ENCODE data around the gene THYN1. TPM values are rescaled to one million over a fixed set of nuclear protein-coding genes. Genes with fewer than 3 reads are reported as not detected.

THYN1 gene
- 51.3 and 64.5 TPM in 2 replicates for total RNA-seq

GRCh38 chr11:134253188-134253993 is at the start of gene THYN1, which contains the start of gene ACAD8:
Gene THYN1 (minus strand): TSS chr11:134253352. CDS start chr11:134252882, 470 bp downstream.
Gene ACAD8 (plus strand): TSS chr11:134253568. CDS start chr11:134253601, 33 bp downstream.

DNA sequence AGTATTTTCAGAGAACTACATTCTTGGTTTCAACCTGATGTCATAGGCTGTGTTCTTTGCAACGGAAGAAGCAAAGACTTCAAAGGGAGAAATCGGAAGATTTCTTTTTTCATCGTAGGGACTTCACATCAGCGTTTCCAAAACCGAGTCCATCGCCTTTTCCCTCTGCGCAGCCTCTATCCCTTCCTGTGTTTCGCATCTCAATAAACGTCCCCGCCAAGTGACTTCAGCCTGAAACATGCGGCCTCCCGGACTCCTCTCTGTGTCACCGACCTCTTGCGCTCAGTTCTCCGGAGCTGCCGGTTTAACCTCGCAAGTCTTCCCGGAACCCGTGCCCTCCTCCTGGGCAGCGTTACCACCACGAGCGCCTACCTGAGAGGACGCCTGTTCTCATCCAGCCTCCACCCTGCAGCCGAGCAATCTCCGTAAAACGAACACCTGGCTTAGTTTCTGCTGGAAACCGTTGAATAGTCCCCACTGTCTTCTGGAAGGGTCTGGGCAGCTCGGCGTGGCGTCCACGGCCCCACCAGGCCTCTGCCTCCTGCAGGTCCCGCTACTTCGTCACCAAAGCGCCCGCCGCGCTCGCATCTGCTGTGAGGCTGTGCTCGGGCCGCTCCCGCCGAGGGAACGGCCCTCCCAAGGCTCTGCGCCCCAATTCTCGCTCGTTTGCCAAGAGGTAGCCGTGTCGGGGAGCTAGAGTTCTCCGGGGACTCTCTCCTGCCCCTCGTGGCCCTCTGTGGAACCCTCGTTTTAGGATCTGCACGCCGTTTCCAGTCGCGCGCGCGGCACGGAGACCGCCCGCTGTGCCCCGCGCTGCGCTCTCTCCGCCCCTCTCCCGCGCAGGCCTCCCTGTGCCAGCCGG is 22.6 kb upstream of the THYN1 start, which contains the start of gene GLB1L3:
Gene GLB1L3 (plus strand): TSS at position 846 of the 862 bp plus-strand sequence. CDS start 362 bp downstream, outside the sequence.

DNA sequence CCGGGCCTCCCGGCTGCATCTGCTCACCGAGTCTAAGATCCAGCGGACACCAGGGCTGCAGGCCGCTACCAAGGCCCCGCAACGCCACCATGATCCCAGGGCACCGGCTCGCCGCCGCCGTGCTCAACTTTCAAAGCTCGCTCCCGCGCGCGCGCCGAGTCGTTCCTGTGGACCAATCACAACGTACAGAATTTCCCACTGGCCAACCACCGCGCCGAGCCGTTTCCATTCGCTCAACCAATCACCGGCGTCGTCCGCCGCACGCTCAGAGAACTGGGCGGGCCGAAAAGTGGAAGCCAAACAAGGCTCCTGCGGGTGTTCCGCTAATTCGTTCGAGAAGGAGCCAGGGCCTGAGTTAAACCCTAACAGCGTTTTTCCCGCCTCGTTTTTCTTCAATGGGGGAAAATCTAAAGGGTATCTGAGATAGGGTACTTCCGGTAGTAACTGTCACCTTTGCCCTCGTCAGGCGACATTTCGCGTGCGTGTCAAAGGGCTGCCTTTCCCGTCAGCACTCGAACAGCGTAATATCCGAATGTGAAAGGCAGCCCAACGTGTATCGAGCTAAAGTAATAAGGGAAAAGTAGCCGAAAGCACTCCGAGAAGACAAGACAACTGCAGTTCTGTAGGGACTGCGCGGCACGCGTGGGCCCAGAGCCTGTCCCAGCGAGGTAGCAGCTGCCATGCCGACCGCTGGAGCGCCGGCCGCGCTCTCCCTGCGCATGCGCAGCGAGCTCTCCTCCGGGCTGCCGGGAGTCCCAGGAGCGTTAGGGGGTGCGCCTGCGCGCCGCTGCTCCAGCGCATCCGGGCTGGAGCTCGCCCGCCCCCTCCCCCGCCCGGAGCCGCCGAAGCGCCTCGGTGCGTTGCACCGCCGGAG is 29.1 kb downstream of the THYN1 start, which contains the start of the genes NCAPD3 and VPS26B:
Gene NCAPD3 (minus strand): TSS at position 132 of the 874 bp plus-strand sequence. CDS start 41 bp downstream, at position 91.
Gene VPS26B (plus strand): TSS at position 836 of the 874 bp plus-strand sequence. CDS start 452 bp downstream, outside the sequence.

Other genes starting within 250 kb of the THYN1 start
- 23.5 and 31.1 TPM in 2 replicates for gene JAM3, start 184.3 kb downstream of the THYN1 start, total RNA-seq
- gene NCAPD3, start 29.4 kb downstream of the THYN1 start, total RNA-seq: 6.8 and 31.1 TPM in 2 replicates
- gene VPS26B, start 28.7 kb downstream of the THYN1 start, total RNA-seq: 25.3 and 38.8 TPM in 2 replicates
- 14.0 and 16.9 TPM in 2 replicates for gene ACAD8, start 216 bp upstream of the THYN1 start, total RNA-seq
- 0.16 and 0.63 TPM in 2 replicates for gene GLB1L3, start 23.0 kb upstream of the THYN1 start, total RNA-seq
- gene GLB1L2, start 78.6 kb upstream of the THYN1 start, total RNA-seq: 6.2 and 9.4 TPM in 2 replicates
- gene B3GAT1, start 158.9 kb upstream of the THYN1 start, total RNA-seq: under 0.01 TPM in 1 of 2 replicates, not detected in the other

All from mesangial cell (primary cell).